GM18868 (cell line): Measurements from ENCODE around the gene ZNF75A.

ENCODE experiments used
- ATAC-seq: cut with Tn5 transposase; IDR thresholded peaks from one replicate; pipeline ENCODE4 v1.9.1; 2021; ENCODE audit warnings: mild to moderate bottlenecking, moderate library complexity; ENCODE audit not compliant: unreplicated experiment

Gene ZNF75A

GRCh38 chr16:3364774-3365427, 59.6 kb downstream of the ZNF75A start:
- ATAC-seq, result no peak
